Neural crest cell (in vitro differentiated cells): ENCODE measurements around the gene ZDHHC8. TPM values are rescaled to one million over a fixed set of nuclear protein-coding genes. Genes with fewer than 3 reads are reported as not detected.

Experiments
- DNase-seq: peaks from one replicate; pipeline ENCODE4 v3.0.0; 2021; ENCODE audit warnings: low read depth, mixed read lengths, low spot score
- H3K27ac Mint-ChIP-seq: one replicate; pipeline ENCODE4 v1.8.0; 2021; ENCODE audit warnings: mild to moderate bottlenecking, mixed read lengths; ENCODE audit not compliant: unreplicated experiment
- H3K27me3 Mint-ChIP-seq: 2 replicates; pipeline ENCODE4 v1.8.0; 2021; ENCODE audit warnings: low read depth, mild to moderate bottlenecking, mixed read lengths
- H3K36me3 Mint-ChIP-seq: 2 replicates; pipeline ENCODE4 v1.8.0; 2021; ENCODE audit warnings: low read depth, mild to moderate bottlenecking, mixed read lengths
- H3K4me1 Mint-ChIP-seq: 2 replicates; pipeline ENCODE4 v1.8.0; 2021; ENCODE audit warnings: mixed read lengths
- H3K4me3 Mint-ChIP-seq: one replicate; pipeline ENCODE4 v1.8.0; 2021; ENCODE audit warnings: mild to moderate bottlenecking, mixed read lengths
- H3K9me3 Mint-ChIP-seq: 2 replicates; pipeline ENCODE4 v1.8.0; 2021; ENCODE audit warnings: mixed read lengths
- CTCF ChIP-seq: fragments of 200-600 bp; sonication (generic); conservative IDR thresholded peaks from 2 replicates; pipeline ENCODE4 v1.5.0; 2021; ENCODE audit warnings: antibody characterized with exemption, mild to moderate bottlenecking
- total RNA-seq: library from RNA; stranded (reverse); gene quantifications from 2 replicates; pipeline ENCODE4 v1.2.1, GENCODE V29; 2021

ZDHHC8 gene
- total RNA-seq, 1 donor from 2014 or later: 98.9 TPM

DNA sequence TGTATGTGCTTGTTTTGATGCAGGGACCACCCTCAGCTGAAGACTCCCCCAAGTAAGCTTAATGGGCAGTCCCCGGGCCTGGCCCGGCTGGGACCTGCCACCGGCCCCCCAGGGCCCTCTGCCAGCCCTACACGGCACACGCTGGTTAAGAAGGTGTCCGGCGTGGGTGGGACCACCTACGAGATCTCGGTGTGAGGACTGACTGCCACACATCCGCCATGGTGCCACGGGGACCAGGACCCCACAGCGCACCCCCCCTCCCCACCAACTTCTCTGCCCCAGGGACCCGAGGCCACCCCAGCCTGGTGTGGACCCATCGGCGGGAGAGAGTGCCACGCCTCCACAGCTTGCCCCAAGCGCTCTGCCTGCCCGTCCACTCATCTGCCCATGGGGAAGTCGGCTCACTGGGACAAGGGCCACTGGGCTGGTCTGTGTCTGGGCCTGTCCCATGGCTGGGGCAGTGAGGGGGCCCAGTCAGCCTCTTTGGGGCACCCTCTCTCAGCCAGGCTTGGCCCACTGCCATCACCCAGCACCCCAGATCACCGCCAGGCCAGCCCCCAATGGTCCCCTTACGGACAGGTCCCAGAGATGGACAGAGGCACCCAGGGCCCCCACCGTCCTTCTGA is 13.7 kb downstream of the ZDHHC8 start:
- no peak overlapping the region for H3K27ac Mint-ChIP-seq
- DNase-seq: no peak
- H3K4me3 Mint-ChIP-seq: no peak overlapping the region
- no peaks in the 10 kb centered on the region for H3K36me3 Mint-ChIP-seq
- H3K4me1 Mint-ChIP-seq: no peaks in the 10 kb centered on the region
- no peak for TF ChIP-seq CTCF
- no peaks in the 10 kb centered on the region for H3K27me3 Mint-ChIP-seq
- H3K9me3 Mint-ChIP-seq: no peaks in the 10 kb centered on the region

DNA sequence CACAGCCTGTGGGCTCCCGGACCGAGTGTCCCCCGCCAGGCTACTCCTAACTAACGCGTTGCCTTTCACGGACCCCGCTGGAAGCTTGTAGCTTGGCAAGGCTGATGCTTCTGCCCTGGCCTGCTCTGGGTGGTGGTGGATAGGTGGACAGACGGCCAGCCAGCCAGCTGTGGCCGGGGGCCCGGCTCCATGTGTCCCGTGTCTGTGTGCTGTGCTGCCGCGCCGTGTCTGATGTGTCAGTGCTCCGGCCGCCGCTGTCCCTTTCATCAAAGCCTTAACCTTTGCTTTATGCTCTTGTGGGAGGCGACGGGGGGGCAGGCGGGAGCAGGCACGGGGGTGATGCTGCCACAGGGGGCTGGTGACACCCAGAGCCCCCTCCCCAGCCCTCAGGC is 14.2 kb downstream of the ZDHHC8 start:
- H3K36me3 Mint-ChIP-seq: no peaks in the 10 kb centered on the region
- H3K4me1 Mint-ChIP-seq: no peaks in the 10 kb centered on the region
- no peak for TF ChIP-seq CTCF
- H3K4me3 Mint-ChIP-seq: no peak overlapping the region
- DNase-seq: no peak
- H3K9me3 Mint-ChIP-seq: no peaks in the 10 kb centered on the region
- no peak overlapping the region for H3K27ac Mint-ChIP-seq
- H3K27me3 Mint-ChIP-seq: no peaks in the 10 kb centered on the region

DNA sequence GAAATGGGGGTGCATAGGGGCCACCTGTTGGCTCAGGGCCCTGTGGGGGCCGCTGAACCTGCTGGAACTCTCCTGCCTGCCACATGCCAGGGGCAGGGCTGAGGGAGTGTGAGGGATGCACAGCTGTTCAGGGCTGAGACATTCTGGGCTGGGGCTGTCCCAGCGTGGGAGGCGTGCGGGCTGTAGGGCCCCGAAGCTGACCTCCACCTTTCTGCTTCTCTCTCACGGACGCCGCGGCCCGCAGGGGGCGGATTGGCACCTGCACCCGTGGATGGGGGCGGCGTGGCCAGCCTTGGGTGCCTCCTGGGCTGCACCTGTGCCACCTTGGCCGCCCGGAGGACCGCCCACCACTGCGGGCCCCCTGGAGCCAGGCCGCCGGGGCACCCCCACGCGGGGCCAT is 15.2 kb downstream of the ZDHHC8 start:
- H3K4me1 Mint-ChIP-seq: peaks cover 6% of the 10 kb centered on the region
- H3K4me3 Mint-ChIP-seq: peak overlapping the region; percentile 23
- DNase-seq: no peak
- no peaks in the 10 kb centered on the region for H3K27me3 Mint-ChIP-seq
- no peak for TF ChIP-seq CTCF
- H3K36me3 Mint-ChIP-seq: no peaks in the 10 kb centered on the region
- H3K27ac Mint-ChIP-seq: peak overlapping the region; percentile 27
- no peaks in the 10 kb centered on the region for H3K9me3 Mint-ChIP-seq

DNA sequence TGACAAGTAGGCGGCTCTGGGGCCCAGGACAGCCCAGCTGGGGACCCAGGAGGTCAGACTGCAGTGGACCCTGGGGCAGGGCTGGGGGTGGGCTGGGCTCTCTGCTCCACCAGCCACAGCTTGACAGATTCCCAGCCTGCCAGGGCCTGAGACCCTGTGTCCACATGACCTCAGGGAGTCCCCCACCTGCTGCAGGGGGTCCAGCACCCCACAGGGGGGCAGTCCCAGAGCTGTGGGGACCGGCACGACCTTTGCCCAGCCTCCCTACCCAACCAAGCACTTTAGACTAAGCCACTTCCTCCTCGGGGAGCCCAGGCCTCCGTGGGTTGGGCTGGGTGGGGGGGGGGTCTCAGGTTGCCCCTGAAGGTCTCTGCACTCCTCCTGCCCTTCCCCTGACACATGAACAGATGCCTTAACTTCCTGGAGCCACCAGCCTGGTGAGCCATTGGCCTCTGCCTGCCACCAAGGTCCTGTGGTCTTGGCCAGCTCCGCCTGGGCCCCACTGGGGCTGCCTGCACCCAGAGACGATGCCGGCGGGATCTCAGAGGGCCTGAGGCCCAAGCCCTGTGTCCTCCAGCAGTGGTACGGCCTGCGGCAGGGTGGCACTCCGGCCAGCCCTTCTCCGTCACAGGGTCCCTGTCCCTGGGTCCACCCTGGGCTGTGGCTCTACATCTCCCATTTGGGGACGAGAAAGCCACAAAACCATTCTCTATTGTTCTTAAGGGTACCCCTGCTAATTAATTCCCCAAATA is 15.8 kb downstream of the ZDHHC8 start:
- H3K4me3 Mint-ChIP-seq: no peak overlapping the region
- no peak for TF ChIP-seq CTCF
- no peak overlapping the region for H3K27ac Mint-ChIP-seq
- DNase-seq: no peak
- no peaks in the 10 kb centered on the region for H3K27me3 Mint-ChIP-seq
- H3K36me3 Mint-ChIP-seq: no peaks in the 10 kb centered on the region
- no peaks in the 10 kb centered on the region for H3K9me3 Mint-ChIP-seq
- peaks cover 6% of the 10 kb centered on the region for H3K4me1 Mint-ChIP-seq

DNA sequence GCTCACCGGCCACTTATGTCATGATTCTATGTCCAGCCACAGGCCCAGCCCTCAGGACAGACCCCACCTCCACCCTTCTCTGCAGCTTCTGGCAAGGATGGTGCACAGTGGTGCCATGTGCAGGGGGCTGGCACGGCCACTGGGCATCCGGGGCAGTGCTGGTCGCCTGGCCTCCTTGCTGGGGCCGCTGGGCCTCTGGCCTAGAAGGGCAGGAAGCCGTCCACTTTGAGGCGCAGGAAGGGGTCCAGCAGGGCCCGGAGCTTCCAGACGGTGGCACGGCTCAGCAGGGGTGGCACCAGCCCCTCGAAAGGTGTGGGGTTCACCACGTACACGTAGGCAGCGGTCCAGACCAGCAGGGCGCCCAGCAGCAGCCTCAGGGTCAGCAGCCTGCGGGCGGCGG is 16.8 kb downstream of the ZDHHC8 start:
- no peak overlapping the region for H3K27ac Mint-ChIP-seq

More for the DNA sequence above, 16.8 kb downstream of the ZDHHC8 start:
- no peak for TF ChIP-seq CTCF
- Mint-ChIP-seq H3K36me3 (no peaks in the 10 kb centered on the region), H3K27me3 (no peaks in the 10 kb centered on the region), H3K4me3 (no peak overlapping the region), H3K4me1 (peaks cover 7% of the 10 kb centered on the region), H3K9me3 (no peaks in the 10 kb centered on the region)
- DNase-seq: no peak
